Ascending aorta (tissue), 2 donors: Measurements from ENCODE around the gene CDC25A. TPM values are rescaled to one million over a fixed set of nuclear protein-coding genes. Genes with fewer than 3 reads are reported as not detected.
"Not testable (repeated sequence)": the region's sequence is repeated elsewhere in the genome, so short reads cannot be mapped to it uniquely, and the experiment has no call there.

Source experiments
- DNase-seq, 2 donors: peaks; one replicate each; pipeline ENCODE4 v3.0.0-alpha.2; 2019; ENCODE audit warnings: low spot score in 2 of 2
- H3K27ac ChIP-seq, 2 donors: fragments of 200-600 bp; sonication (generic); one replicate each; pipeline ENCODE4 v1.5.1; 2016 to 2017; ENCODE audit warnings: mild to moderate bottlenecking in 1 of 2
- H3K27me3 ChIP-seq: fragments of 200-600 bp; sonication (generic); one replicate; pipeline ENCODE4 v1.5.1; 2017
- H3K36me3 ChIP-seq, 2 donors: fragments of 200-600 bp; sonication (generic); one replicate each; pipeline ENCODE4 v1.5.1; 2016
- H3K4me1 ChIP-seq, 2 donors: fragments of 200-600 bp; sonication (generic); one replicate each; pipeline ENCODE4 v1.5.1; 2016 to 2017; ENCODE audit warnings: mild to moderate bottlenecking in 1 of 2
- H3K4me3 ChIP-seq, 2 donors: fragments of 200-600 bp; sonication (generic); one replicate each; pipeline ENCODE4 v1.5.1; 2016 to 2017; ENCODE audit warnings: mild to moderate bottlenecking in 1 of 2
- H3K9me3 ChIP-seq, 2 donors: fragments of 200-600 bp; sonication (generic); one replicate each; pipeline ENCODE4 v1.5.1; 2016
- CTCF ChIP-seq, 3 experiments: fragments of 200-600 bp in 2 of 3; fragments of 450-650 bp in 1 of 3; sonication (generic) in 2 of 3; IDR thresholded peaks; one replicate each; pipeline ENCODE4 v1.5.1; 2016 to 2019; ENCODE audit warnings: antibody characterized with exemption in 3 of 3, mild to moderate bottlenecking in 1 of 3, moderate library complexity in 1 of 3
- intact Hi-C: fragments of 100-400 bp; cut with DNase I; formaldehyde crosslinking; loops from one replicate; pipeline ENCODE4 v1.15.1; 2023
- total RNA-seq: library from RNA; depleted of rRNA; stranded (reverse); fragments of >200 nt; gene quantifications from one replicate; pipeline ENCODE4 v1.1.0, GENCODE V29; 2016

The CDC25A gene
- total RNA-seq, 1 donor from 2014 or later: not detected

GRCh38 chr3:48112813-48113212 lies 75.4 kb downstream of the CDC25A start:
- peaks cover 5 to 16% of the 10 kb centered on the region in 2 donors for H3K4me1 ChIP-seq
- H3K27ac ChIP-seq: peak overlapping the region; percentile 70 to 83
- no peak for TF ChIP-seq CTCF (IDR thresholded peaks at IDR 0.05)
- intact Hi-C loops: no loop called here
- H3K27me3 ChIP-seq: no peaks in the 10 kb centered on the region
- no peaks in the 10 kb centered on the region for H3K36me3 ChIP-seq
- DNase-seq: no peak
- no peaks in the 10 kb centered on the region for H3K9me3 ChIP-seq
- H3K4me3 ChIP-seq: peak overlapping the region in 1 of 2 donors; percentile 40

GRCh38 chr3:48112108-48112791 lies 76.0 kb downstream of the CDC25A start:
- H3K36me3 ChIP-seq, intact Hi-C loops, H3K9me3 ChIP-seq, H3K27me3 ChIP-seq, DNase-seq: not testable (repeated sequence)
- Histone ChIP-seq H3K27ac (peak overlapping the region; percentile 70 to 83), H3K4me3 (peak overlapping the region in 1 of 2 donors; percentile 40), H3K4me1 (peaks cover 5 to 16% of the 10 kb centered on the region in 2 donors)

- intact Hi-C loops: no loop called here
- Histone ChIP-seq H3K36me3 (no peaks in the 10 kb centered on the region), H3K27me3 (no peaks in the 10 kb centered on the region), H3K27ac (no peak overlapping the region), H3K4me3 (no peak overlapping the region), H3K4me1 (peaks cover 5 to 9% of the 10 kb centered on the region in 2 donors), H3K9me3 (no peaks in the 10 kb centered on the region)
- DNase-seq: no peak
- no peak for TF ChIP-seq CTCF (IDR thresholded peaks at IDR 0.05)
These were observed 77.8 kb downstream of the CDC25A start for GRCh38 chr3:48110463-48110862.

- Histone ChIP-seq H3K27me3 (no peaks in the 10 kb centered on the region), H3K27ac (no peak overlapping the region), H3K4me3 (no peak overlapping the region), H3K4me1 (no peaks in the 10 kb centered on the region), H3K9me3 (no peaks in the 10 kb centered on the region), H3K36me3 (no peaks in the 10 kb centered on the region)
- intact Hi-C loops: no loop called here
- TF ChIP-seq CTCF (IDR thresholded peaks at IDR 0.05): no peak
- DNase-seq: no peak
These were observed 81.0 kb downstream of the CDC25A start for GRCh38 chr3:48107227-48107626.

Other genes with a start within 250 kb of the CDC25A start
- 140 TPM for gene MAP4, start 172.0 kb downstream of the CDC25A start, total RNA-seq
- not detected for gene CAMP, start 35.1 kb upstream of the CDC25A start, total RNA-seq
- gene ZNF589, start 52.7 kb upstream of the CDC25A start, total RNA-seq: 3.7 TPM
- gene NME6, start 113.0 kb upstream of the CDC25A start, total RNA-seq: 11.0 TPM
- gene SPINK8, start 145.2 kb upstream of the CDC25A start, total RNA-seq: not detected
- gene FBXW12, start 183.8 kb upstream of the CDC25A start, total RNA-seq: not detected
- gene PLXNB1, start 241.7 kb upstream of the CDC25A start, total RNA-seq: 160 TPM